ENCODE measurements around the gene IL1F10. TPM values are rescaled to one million over a fixed set of nuclear protein-coding genes. Genes with fewer than 3 reads are reported as not detected.

The IL1F10 gene
- total RNA-seq, 1 donor from 2014 or later: not detected

DNA sequence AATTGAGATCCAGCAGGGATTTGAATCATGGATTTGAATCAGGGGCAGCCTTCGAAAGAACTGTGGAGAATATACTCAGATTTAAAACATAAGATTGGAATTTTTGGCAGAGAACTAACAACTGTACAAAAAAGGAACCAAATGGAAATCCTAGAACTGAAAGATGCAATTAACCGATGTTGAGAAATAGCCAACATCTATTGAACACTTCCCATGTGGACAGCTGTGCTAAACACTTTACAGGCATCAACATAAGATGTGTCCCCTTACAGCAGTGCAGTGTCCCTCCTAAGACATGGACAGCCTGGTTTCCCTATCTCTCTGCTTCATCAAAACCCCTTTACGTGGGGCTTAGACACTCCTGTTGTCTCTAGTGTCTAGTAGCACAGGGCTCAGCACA is 56.0 kb downstream of the IL1F10 start:
- Mint-ChIP-seq H3K27ac (ENCODE audit: unreplicated experiment) (no peak overlapping the region), H3K36me3 (ENCODE audit: low read depth, unreplicated experiment) (no peaks in the 10 kb centered on the region), H3K4me3 (ENCODE audit: unreplicated experiment) (no peak overlapping the region), H3K27me3 (ENCODE audit: unreplicated experiment) (peaks cover 4% of the 10 kb centered on the region), H3K9me3 (ENCODE audit: unreplicated experiment) (no peaks in the 10 kb centered on the region), H3K4me1 (ENCODE audit: unreplicated experiment) (peaks cover 30% of the 10 kb centered on the region)
- DNase-seq (ENCODE audit: low spot score): no peak
- TF ChIP-seq, protein P1, sequence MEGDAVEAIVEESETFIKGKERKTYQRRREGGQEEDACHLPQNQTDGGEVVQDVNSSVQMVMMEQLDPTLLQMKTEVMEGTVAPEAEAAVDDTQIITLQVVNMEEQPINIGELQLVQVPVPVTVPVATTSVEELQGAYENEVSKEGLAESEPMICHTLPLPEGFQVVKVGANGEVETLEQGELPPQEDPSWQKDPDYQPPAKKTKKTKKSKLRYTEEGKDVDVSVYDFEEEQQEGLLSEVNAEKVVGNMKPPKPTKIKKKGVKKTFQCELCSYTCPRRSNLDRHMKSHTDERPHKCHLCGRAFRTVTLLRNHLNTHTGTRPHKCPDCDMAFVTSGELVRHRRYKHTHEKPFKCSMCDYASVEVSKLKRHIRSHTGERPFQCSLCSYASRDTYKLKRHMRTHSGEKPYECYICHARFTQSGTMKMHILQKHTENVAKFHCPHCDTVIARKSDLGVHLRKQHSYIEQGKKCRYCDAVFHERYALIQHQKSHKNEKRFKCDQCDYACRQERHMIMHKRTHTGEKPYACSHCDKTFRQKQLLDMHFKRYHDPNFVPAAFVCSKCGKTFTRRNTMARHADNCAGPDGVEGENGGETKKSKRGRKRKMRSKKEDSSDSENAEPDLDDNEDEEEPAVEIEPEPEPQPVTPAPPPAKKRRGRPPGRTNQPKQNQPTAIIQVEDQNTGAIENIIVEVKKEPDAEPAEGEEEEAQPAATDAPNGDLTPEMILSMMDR (IDR thresholded peaks at IDR 0.05; ENCODE audit: unreplicated experiment): no peak

DNA sequence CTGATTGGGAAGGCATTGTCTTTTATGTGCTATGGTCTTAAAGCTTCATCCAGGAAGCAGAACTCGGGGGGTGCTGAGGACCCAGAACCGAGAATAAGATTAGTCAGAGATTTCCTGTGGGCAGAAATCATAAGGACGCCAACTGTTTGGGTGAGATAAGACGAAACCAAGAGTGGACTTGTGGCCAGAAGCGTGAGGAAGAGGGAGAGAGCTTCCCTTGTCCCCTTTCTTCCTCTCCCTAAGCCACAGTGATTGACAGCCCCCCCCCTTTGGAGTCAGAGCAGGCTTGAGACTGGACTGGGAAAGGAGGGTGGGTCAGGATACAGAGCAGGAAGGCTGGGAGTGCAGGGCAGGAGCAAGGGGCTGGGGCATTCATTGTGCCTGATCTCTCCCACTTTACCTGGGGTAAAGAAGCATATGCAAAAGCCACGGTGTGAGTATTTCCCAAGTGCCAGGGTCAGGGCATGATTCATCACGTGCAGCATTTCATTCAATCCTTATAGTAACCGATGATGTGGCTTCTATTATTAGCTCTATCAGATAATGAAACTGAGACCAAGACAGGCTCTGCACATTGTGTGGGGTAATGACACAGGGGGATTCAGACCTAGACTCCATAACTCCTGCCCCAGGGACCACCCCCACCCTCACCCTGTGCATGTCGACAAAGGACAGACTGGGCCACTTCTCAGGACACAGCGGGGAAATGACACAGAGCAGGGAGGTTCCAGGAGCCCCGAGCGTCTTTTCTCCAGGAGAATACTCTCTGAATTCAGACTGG is 56.6 kb downstream of the IL1F10 start:
- no peaks in the 10 kb centered on the region for H3K36me3 Mint-ChIP-seq (ENCODE audit: low read depth, unreplicated experiment)
- DNase-seq (ENCODE audit: low spot score): no peak
- H3K9me3 Mint-ChIP-seq (ENCODE audit: unreplicated experiment): no peaks in the 10 kb centered on the region
- H3K27me3 Mint-ChIP-seq (ENCODE audit: unreplicated experiment): peaks cover 4% of the 10 kb centered on the region
- peak overlapping the region; percentile 30 for H3K27ac Mint-ChIP-seq (ENCODE audit: unreplicated experiment)
- TF ChIP-seq, protein P1 (IDR thresholded peaks at IDR 0.05; ENCODE audit: unreplicated experiment): no peak
- no peak overlapping the region for H3K4me3 Mint-ChIP-seq (ENCODE audit: unreplicated experiment)
- H3K4me1 Mint-ChIP-seq (ENCODE audit: unreplicated experiment): peaks cover 30% of the 10 kb centered on the region

Other genes starting within 250 kb of the IL1F10 start
- not detected for gene IL1B, start 231.2 kb upstream of the IL1F10 start, total RNA-seq (ENCODE audit: unreplicated experiment)
- not detected for gene IL37, start 156.8 kb upstream of the IL1F10 start, total RNA-seq (ENCODE audit: unreplicated experiment)
- not detected for gene IL36G, start 90.0 kb upstream of the IL1F10 start, total RNA-seq (ENCODE audit: unreplicated experiment)
- gene IL36A, start 62.5 kb upstream of the IL1F10 start, total RNA-seq (ENCODE audit: unreplicated experiment): not detected
- gene IL36B, start 15.1 kb upstream of the IL1F10 start, total RNA-seq (ENCODE audit: unreplicated experiment): not detected
- gene IL36RN, start 8.8 kb upstream of the IL1F10 start, total RNA-seq (ENCODE audit: unreplicated experiment): not detected
- not detected for gene IL1RN, start 59.6 kb downstream of the IL1F10 start, total RNA-seq (ENCODE audit: unreplicated experiment)
- 1.9 TPM for gene PSD4, start 106.0 kb downstream of the IL1F10 start, total RNA-seq (ENCODE audit: unreplicated experiment)
- gene PAX8, start 211.0 kb downstream of the IL1F10 start, total RNA-seq (ENCODE audit: unreplicated experiment): 2.1 TPM

Measured in endothelial cell (in vitro differentiated cells).